Naive thymus-derived CD4-positive, alpha-beta T cell (primary cell): ENCODE measurements around the gene IER5L. TPM values are rescaled to one million over a fixed set of nuclear protein-coding genes. Genes with fewer than 3 reads are reported as not detected.

ENCODE experiments used
- ATAC-seq: fragments of 150-1000 bp; cut with Tn5 transposase; 2 replicates; pipeline ENCODE4 v1.10.0; 2021; ENCODE audit warnings: mild to moderate bottlenecking, moderate library complexity
- CTCF ChIA-PET: fragments of 350-600 bp; sonication (Branson Sonifier 250); formaldehyde crosslinking; loops from one replicate; lab custom pipeline; 2021; ENCODE audit warnings: antibody characterized with exemption; lab: Charles Lee
- POLR2A ChIA-PET: fragments of 350-600 bp; sonication (Branson Sonifier 250); formaldehyde crosslinking; loops from one replicate; lab custom pipeline; 2021; ENCODE audit warnings: antibody characterized with exemption, inconsistent platforms; lab: Charles Lee
- DNase-seq, 9 donors: peaks; one replicate each; pipeline versions ENCODE4 v3.0.0 to v3.0.0-alpha.2; 2020 to 2022; ENCODE audit warnings: mixed read lengths in 1 of 9
- H3K27ac ChIP-seq: one replicate; pipeline ENCODE4 v1.7.0; 2013; ENCODE audit warnings: mild to moderate bottlenecking, low read depth, low read length, moderate library complexity
- H3K27me3 ChIP-seq, 2 donors: one replicate each; pipeline ENCODE4 v1.7.0; 2013; ENCODE audit warnings: low read length in 2 of 2, mild to moderate bottlenecking in 2 of 2, moderate library complexity in 2 of 2; ENCODE audit not compliant: control insufficient read depth in 2 of 2, insufficient read depth in 2 of 2
- H3K36me3 ChIP-seq, 3 experiments: 1 replicate in 2 of 3; 2 replicates in 1 of 3; pipeline ENCODE4 v1.7.0; 2013; ENCODE audit warnings: low read length in 3 of 3, mild to moderate bottlenecking in 3 of 3, moderate library complexity in 1 of 3; ENCODE audit not compliant: insufficient read depth in 3 of 3, control insufficient read depth in 2 of 3
- H3K4me1 ChIP-seq, 2 donors: one replicate each; pipeline ENCODE4 v1.7.0; 2013; ENCODE audit warnings: low read length in 2 of 2, mild to moderate bottlenecking in 2 of 2, moderate library complexity in 1 of 2; ENCODE audit not compliant: control insufficient read depth in 2 of 2, insufficient read depth in 2 of 2
- H3K4me3 ChIP-seq: 2 replicates; pipeline ENCODE4 v1.7.0; 2013; ENCODE audit warnings: mild to moderate bottlenecking, low read length
- H3K9me3 ChIP-seq, 3 experiments: 1 replicate in 2 of 3; 2 replicates in 1 of 3; pipeline ENCODE4 v1.7.0; 2013; ENCODE audit warnings: low read length in 3 of 3; ENCODE audit not compliant: control insufficient read depth in 2 of 3
- H3K27ac Mint-ChIP-seq, 9 donors: one replicate each; pipeline ENCODE4 v1.8.0; 2020 to 2022; ENCODE audit warnings: mixed read lengths in 9 of 9, mild to moderate bottlenecking in 8 of 9, moderate library complexity in 5 of 9, inconsistent platforms in 2 of 9
- H3K27me3 Mint-ChIP-seq, 5 donors: one replicate each; pipeline ENCODE4 v1.8.0; 2021 to 2022; ENCODE audit warnings: mixed read lengths in 5 of 5, mild to moderate bottlenecking in 1 of 5
- H3K36me3 Mint-ChIP-seq, 5 donors: one replicate each; pipeline ENCODE4 v1.8.0; 2020 to 2022; ENCODE audit warnings: mixed read lengths in 5 of 5, mild to moderate bottlenecking in 3 of 5, inconsistent platforms in 1 of 5
- H3K4me1 Mint-ChIP-seq, 7 donors: one replicate each; pipeline ENCODE4 v1.8.0; 2020 to 2022; ENCODE audit warnings: mixed read lengths in 7 of 7, mild to moderate bottlenecking in 3 of 7, inconsistent platforms in 1 of 7
- H3K4me3 Mint-ChIP-seq, 10 donors: one replicate each; pipeline ENCODE4 v1.8.0; 2020 to 2022; ENCODE audit warnings: mild to moderate bottlenecking in 10 of 10, mixed read lengths in 10 of 10, moderate library complexity in 6 of 10, inconsistent platforms in 2 of 10
- H3K9me3 Mint-ChIP-seq, 11 donors: one replicate each; pipeline ENCODE4 v1.8.0; 2020 to 2022; ENCODE audit warnings: mixed read lengths in 11 of 11, mild to moderate bottlenecking in 4 of 11, inconsistent platforms in 1 of 11, moderate library complexity in 1 of 11
- intact Hi-C, 2 donors: fragments of 100-400 bp; cut with micrococcal nuclease; formaldehyde crosslinking; loops; one replicate each; pipeline ENCODE4 v1.15.1; 2023
- polyA plus RNA-seq, 2 donors: library from polyadenylated mRNA; unstranded; fragments of 300-500 nt; fragmentation: Illumina TruSeq; gene quantifications; one replicate each; pipeline ENCODE4 v1.2.3, GENCODE V29; 2021
- total RNA-seq, 6 experiments: library from RNA in 5 of 6; stranded (reverse) in 5 of 6; gene quantifications; 1 replicate in 5 of 6; 2 replicates in 1 of 6; pipeline ENCODE4 v1.2.3 and lab custom pipeline; 2021 to 2026

Gene IER5L
- 1 to 10 TPM; 3.4 to 6.8 (median 3.8) TPM for total RNA-seq
- under 1 TPM in 1 of 2 donors, not detected in 1; 0.08 TPM for polyA plus RNA-seq
- total RNA-seq (lab: John Stamatoyannopoulos, UW) = 24.2 reads per million, percentile 55 among the genes with 10 or more reads in this experiment

- peaks cover 0 to 7% (median 0%) of the 10 kb centered on the region in 5 donors for H3K27me3 Mint-ChIP-seq
- H3K9me3 Mint-ChIP-seq = no peaks in the 10 kb centered on the region
- no peaks in the 10 kb centered on the region for H3K36me3 ChIP-seq
- ChIA-PET CTCF (interaction anchor here (0.6 to 1.6 kb wide), 5 partner anchors 10 to 130 kb away, joined by 3 to 4 read pairs (median 3); no protein-coding TSS in a partner anchor), POLR2A (interaction anchor here (0.5 to 8.2 kb wide), 32 partner anchors 9 to 448 kb away, joined by 3 to 119 read pairs (median 4); partner anchors contain the start of genes C9orf50 and NTMT1)
- no peaks in the 10 kb centered on the region for H3K9me3 ChIP-seq
- H3K27ac ChIP-seq = peak within 1 kb of the TSS; percentile 59
- intact Hi-C loops = loop anchor here (1.0 to 5.0 kb wide), 9 partner anchors 24 to 721 kb away; partner anchors contain the start of genes CRAT (in 1 of the 2), MIGA2 (in 1 of the 2), NTMT1 (in 1 of the 2) and ODF2 (in 1 of the 2)
- H3K27me3 ChIP-seq = no peaks in the 10 kb centered on the region
- peak within 1 kb of the TSS in 7 of 9 donors; percentile 43 to 81 (median 62) for H3K27ac Mint-ChIP-seq
- ATAC-seq (peak; percentile 94), DNase-seq (peak; percentile 89 to 97 (median 93))
- peak within 1 kb of the TSS; percentile 86 for H3K4me3 ChIP-seq
- no peaks in the 10 kb centered on the region for H3K36me3 Mint-ChIP-seq
- H3K4me3 Mint-ChIP-seq = peak within 1 kb of the TSS; percentile 90 to 96 (median 92)
- H3K4me1 Mint-ChIP-seq = peaks cover 0 to 17% (median 5%) of the 10 kb centered on the region in 7 donors
- peaks cover 0 to 4% of the 10 kb centered on the region in 2 donors for H3K4me1 ChIP-seq
Observed at GRCh38 chr9:129177791-129178567, at the start of gene IER5L. TSS of gene IER5L (minus strand) at chr9:129178261. CDS start at chr9:129178052, 209 bp downstream.

GRCh38 chr9:129227843-129228189 lies 49.8 kb upstream of the IER5L start:
- Mint-ChIP-seq H3K4me1 (peaks cover 19 to 35% (median 25%) of the 10 kb centered on the region in 7 donors), H3K27ac (peak overlapping the region in 3 of 9 donors; percentile 56 to 88 (median 63)), H3K9me3 (peaks cover 0 to 5% (median 0%) of the 10 kb centered on the region in 11 donors), H3K4me3 (no peak overlapping the region), H3K36me3 (peaks cover 0 to 3% (median 0%) of the 10 kb centered on the region in 5 donors), H3K27me3 (no peaks in the 10 kb centered on the region)
- Histone ChIP-seq H3K4me3 (no peak overlapping the region), H3K27me3 (no peaks in the 10 kb centered on the region), H3K9me3 (no peaks in the 10 kb centered on the region), H3K36me3 (no peaks in the 10 kb centered on the region), H3K4me1 (peaks cover 8 to 12% of the 10 kb centered on the region in 2 donors), H3K27ac (no peak overlapping the region)
- POLR2A ChIA-PET = interaction anchor here (1.5 to 3.8 kb wide), 2 partner anchors 9 to 17 kb away, joined by 5 to 27 read pairs; no protein-coding TSS in a partner anchor
- ATAC-seq (no peak), DNase-seq (no peak)
- intact Hi-C loops = no loop called here
- CTCF ChIA-PET = interaction anchor here (0.9 to 1.1 kb wide), 2 partner anchors 9 to 56 kb away, joined by 3 to 4 read pairs; no protein-coding TSS in a partner anchor

GRCh38 chr9:129225815-129226214 lies 47.8 kb upstream of the IER5L start:
- Mint-ChIP-seq H3K27me3 (no peaks in the 10 kb centered on the region), H3K36me3 (no peaks in the 10 kb centered on the region), H3K4me3 (peak overlapping the region; percentile 11 to 61 (median 42)), H3K4me1 (peaks cover 28 to 41% (median 34%) of the 10 kb centered on the region in 7 donors), H3K27ac (peak overlapping the region; percentile 29 to 85 (median 75)), H3K9me3 (no peaks in the 10 kb centered on the region)
- CTCF ChIA-PET = no interaction called here
- Histone ChIP-seq H3K27me3 (no peaks in the 10 kb centered on the region), H3K27ac (peak overlapping the region; percentile 55), H3K36me3 (no peaks in the 10 kb centered on the region), H3K4me3 (no peak overlapping the region), H3K4me1 (peaks cover 19 to 23% of the 10 kb centered on the region in 2 donors), H3K9me3 (no peaks in the 10 kb centered on the region)
- DNase-seq (peak in 7 of 9 donors; percentile 36 to 47 (median 40)), ATAC-seq (peak; percentile 63)
- POLR2A ChIA-PET = interaction anchor here (1.0 to 3.8 kb wide), 3 partner anchors 11 to 48 kb away, joined by 3 to 27 read pairs (median 3); partner anchors contain the start of gene IER5L
- intact Hi-C loops = loop anchor here in 1 of 2 donors (1.0 kb wide), 1 partner anchor 10 kb away; no protein-coding TSS in a partner anchor

- peaks cover 22 to 27% of the 10 kb centered on the region in 2 donors for H3K4me1 ChIP-seq
- no peaks in the 10 kb centered on the region for H3K9me3 ChIP-seq
- H3K36me3 Mint-ChIP-seq = no peaks in the 10 kb centered on the region
- peak overlapping the region; percentile 55 for H3K27ac ChIP-seq
- DNase-seq (no peak), ATAC-seq (no peak)
- H3K27ac Mint-ChIP-seq = peak overlapping the region; percentile 29 to 85 (median 75)
- H3K36me3 ChIP-seq = no peaks in the 10 kb centered on the region
- H3K27me3 ChIP-seq = no peaks in the 10 kb centered on the region
- peak overlapping the region in 3 of 10 donors; percentile 42 to 56 (median 43) for H3K4me3 Mint-ChIP-seq
- CTCF ChIA-PET = no interaction called here
- no peaks in the 10 kb centered on the region for H3K9me3 Mint-ChIP-seq
- H3K4me1 Mint-ChIP-seq = peaks cover 29 to 44% (median 36%) of the 10 kb centered on the region in 7 donors
- POLR2A ChIA-PET = interaction anchor here (1.0 to 3.8 kb wide), 3 partner anchors 12 to 48 kb away, joined by 3 to 27 read pairs (median 3); partner anchors contain the start of gene IER5L
- intact Hi-C loops = no loop called here
- no peak overlapping the region for H3K4me3 ChIP-seq
- H3K27me3 Mint-ChIP-seq = no peaks in the 10 kb centered on the region
Observed at GRCh38 chr9:129225490-129225778, 47.4 kb upstream of the IER5L start.

GRCh38 chr9:129224618-129225489 lies 46.8 kb upstream of the IER5L start:
- intact Hi-C loops = no loop called here
- Mint-ChIP-seq H3K4me3 (peak overlapping the region in 2 of 10 donors; percentile 39 to 50), H3K4me1 (peaks cover 29 to 44% (median 36%) of the 10 kb centered on the region in 7 donors), H3K27me3 (no peaks in the 10 kb centered on the region), H3K9me3 (no peaks in the 10 kb centered on the region), H3K27ac (peak overlapping the region; percentile 58 to 87 (median 80)), H3K36me3 (no peaks in the 10 kb centered on the region)
- no peak overlapping the region for H3K4me3 ChIP-seq
- peak overlapping the region; percentile 55 for H3K27ac ChIP-seq
- no peaks in the 10 kb centered on the region for H3K9me3 ChIP-seq
- DNase-seq (no peak), ATAC-seq (no peak)
- H3K4me1 ChIP-seq = peaks cover 22 to 28% of the 10 kb centered on the region in 2 donors
- H3K36me3 ChIP-seq = no peaks in the 10 kb centered on the region
- no peaks in the 10 kb centered on the region for H3K27me3 ChIP-seq
- CTCF ChIA-PET = no interaction called here
- POLR2A ChIA-PET = interaction anchor here (3.8 kb wide), 1 partner anchor 12 kb away, joined by 27 read pairs; no protein-coding TSS in a partner anchor
